NCI-H2107 treated with DMSO at 0.1 percent for 48 hours (cell line): ENCODE measurements around the gene PHC2.
"Not testable (repeated sequence)": the region's sequence is repeated elsewhere in the genome, so short reads cannot be mapped to it uniquely, and the experiment has no call there.

Experiments used
- DNase-seq: peaks from one replicate; lab custom pipeline; 2025; ENCODE audit not compliant: unreplicated experiment; lab: John Stamatoyannopoulos, UW

PHC2 gene

DNA sequence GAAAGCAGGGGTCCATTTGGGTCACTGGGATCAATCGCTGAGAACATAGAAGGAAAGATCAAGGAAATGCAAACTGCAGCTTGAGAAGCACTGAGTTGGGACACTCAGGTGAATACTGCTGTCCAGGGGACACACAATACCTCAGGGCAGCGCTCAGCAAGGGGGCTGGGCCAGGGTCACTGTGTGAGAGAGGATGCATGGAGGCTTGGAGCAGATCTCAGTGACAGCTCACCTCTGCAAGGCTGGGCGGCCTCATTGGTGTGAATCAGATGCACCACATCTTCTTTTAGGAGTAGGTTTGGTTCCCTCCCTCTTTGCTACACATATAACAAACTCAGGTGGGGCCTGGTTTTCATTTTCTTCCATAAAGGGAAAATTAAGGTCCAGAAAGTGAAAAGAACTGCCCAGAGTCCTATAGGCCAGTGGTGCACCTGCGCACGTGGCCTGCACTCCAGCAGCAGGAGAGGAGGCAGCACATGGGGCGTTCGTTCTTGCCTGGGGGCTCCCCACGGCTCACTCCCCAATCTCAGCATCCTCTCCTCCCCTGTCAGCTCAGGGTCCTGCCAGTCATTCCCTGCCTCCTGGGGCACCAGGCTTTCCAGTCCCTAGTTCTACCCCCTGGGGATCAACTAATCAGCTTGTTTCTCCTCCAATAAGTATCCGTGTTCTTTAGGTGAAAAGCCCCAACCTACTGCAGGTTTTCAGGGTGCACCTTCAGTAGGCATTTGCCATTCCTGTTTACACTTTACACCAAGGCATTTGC is 111.5 kb downstream of the PHC2 start:
- no peak for DNase-seq

DNA sequence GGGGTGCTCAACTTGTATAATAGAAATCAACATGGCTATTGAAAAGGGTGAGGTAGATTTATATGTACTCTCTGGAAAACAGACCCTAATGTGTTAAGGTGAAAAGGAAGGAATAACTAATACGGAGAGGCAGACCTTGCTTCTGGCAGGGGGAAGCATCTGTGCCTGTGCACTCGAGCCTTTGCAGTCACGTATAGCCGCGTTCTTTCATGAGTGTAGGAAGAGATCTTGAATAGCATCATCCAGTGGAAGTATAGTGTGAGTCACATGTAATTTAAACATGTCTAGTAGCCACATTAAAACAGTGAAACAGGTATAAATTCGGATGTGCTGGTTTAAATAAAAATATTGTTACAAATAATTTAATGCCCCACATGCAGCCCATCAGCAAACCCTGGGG is 112.9 kb downstream of the PHC2 start:
- DNase-seq: no peak

DNA sequence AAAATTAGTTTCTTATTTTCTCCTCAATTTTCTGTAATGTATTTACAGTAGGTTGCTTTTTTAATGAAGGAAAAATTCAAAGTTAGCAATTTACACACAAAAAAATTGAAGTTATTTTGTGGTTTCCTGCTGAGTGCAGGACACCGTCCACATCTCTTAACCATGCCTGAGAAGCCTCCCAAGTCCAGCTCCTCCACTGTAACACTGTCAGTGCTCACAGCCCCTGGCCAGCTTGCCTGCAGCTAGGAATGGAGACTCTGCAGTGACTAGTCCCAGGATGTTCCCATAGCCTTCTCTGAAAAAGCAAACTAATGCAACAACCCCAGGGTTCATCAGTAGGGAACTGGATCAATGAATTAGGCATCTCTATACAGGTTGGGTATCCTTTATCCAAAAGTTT is 113.5 kb downstream of the PHC2 start:
- DNase-seq: no peak

DNA sequence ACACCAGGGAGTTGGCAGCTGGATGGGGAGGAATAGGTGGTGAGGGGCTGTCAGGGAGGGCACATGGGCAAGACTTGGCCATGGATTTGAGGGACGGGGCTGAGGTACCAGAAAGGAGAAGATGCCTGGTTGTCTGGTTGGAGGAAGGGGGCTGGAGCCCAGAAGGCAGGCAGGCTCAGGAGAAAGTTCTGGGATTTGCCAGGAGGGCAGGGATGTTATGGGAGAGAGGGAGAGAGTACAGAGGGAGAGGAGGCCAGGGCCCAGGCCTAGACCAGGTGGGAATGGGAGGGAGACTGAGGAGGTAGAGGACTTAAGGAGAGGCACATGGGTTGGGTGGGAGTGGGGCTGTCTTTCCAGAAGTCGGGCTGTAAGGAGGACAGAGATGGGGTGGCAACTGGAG is 114.3 kb downstream of the PHC2 start:
- no peak for DNase-seq

DNA sequence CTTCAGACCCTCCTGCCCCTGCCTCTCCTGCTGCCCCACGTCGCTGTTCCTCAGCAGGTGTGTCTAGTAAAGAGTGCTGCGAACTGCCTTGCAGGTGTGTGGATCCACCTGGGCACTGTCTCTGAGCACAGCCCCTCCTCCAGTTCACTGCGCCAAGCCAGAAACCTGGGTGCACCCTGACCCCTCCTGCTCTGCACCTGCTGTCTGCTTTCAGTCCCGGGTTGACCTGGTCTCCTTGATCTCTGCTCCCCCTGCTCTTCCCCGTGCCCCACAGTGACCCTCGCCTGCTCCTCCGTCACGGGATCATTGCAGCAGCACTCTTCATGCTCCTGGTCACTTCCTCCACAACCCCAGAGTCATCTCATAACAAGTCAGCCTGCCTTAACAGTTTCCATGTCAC is 116.5 kb downstream of the PHC2 start:
- no peak for DNase-seq

DNA sequence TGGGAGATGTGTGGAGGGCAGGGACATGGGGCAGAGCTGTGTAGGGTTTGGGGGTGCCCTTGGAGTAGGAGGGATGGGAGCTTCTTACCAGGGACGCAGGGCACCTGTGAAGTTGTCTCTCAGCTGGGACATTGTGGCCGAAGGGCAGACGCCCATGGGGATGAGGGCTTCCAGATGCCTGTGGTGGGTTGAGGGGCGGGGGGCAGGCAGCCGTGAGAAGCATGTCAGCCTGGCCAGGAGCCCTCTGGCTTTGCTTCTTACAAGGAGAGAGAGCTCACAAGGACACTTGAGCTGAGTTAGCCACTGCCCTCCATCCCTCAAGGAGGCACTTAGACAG is 118.5 kb downstream of the PHC2 start:
- DNase-seq: no peak

DNA sequence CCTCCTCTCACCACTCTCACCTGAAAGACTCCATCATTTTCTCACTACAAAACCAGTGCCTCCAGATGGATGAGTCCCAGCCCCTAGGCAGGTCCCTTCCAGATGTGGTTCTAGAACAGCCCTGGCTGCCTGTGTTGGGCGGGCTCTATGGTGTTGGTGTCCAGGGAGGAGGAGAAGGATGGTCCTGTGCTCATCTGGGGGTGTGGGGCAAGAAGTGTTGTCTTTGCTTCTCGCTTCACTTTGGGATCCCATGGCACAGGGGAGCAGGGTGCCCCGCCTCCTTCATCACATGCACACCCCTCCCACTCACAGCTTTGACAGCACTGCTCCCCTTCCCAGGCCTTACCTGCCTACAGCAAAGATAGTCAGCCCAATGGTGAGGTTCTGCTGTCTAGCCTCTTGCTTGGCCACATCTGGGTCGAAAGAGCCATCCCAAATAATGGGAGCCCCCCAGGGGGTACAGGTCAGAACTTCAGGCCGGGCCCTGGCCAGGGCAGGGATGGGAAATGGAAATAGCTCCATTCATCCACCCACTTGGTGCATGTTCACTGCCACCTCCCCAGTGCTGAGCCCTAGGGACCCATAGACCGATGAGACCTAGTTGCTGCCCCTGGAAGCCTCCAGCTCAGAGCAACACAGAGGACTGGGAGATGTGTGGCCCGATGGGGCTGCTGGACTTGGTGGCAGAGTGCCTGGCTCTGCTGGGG is 119.0 kb downstream of the PHC2 start:
- DNase-seq: no peak

DNA sequence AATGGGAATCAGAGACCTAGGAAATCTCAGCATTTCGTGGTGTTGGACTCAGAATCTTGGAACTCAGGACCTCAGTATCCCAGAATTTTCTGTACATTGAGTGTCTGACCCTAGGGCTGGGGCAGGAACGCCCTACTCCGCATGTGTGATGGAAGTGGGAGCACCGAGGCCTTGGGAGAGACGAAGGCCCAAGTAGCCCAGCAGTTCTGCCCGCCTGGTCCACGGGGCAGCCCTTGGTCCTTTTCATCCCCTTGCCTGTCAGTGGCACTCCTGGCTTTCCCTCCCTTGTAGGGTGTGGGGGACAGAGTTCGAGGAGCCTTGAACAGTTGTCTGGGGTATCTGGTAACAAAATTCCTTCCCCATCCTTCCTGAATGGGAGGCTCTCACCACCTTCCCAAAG is 120.2 kb downstream of the PHC2 start:
- no peak for DNase-seq

DNA sequence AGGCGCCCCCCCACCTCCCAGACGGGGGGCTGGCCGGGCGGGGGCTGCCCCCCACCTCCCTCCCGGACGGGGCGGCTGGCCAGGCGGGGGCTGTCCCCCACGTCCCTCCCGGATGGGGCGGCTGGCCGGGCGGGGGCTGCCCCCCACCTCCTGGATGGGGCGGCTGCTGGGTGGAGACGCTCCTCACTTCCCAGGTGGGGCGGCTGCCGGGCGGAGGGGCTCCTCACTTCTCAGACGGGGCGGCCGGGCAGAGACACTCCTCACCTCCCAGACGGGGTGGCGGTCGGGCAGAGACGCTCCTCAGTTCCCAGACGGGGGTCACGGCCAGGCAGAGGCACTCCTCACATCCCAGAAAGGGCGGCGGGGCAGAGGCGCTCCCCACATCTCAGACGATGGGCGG is 121.5 kb downstream of the PHC2 start:
- DNase-seq: not testable (repeated sequence)

DNA sequence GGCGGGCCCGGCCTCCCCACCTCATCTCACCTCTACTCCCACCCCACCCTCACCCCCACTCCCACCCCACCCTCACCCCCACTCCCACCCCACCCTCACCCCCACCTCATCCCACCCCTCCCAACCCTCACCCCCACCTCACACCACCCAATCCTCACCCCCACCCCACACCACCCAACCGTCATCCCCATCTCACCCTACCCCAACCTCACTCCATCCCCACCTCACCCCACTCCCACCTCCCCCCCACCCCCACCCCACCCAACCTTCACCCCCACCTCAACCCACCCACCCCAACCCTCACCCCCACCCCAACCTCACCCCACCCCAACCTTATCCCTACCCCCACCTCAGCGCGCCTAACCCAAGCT is 123.4 kb downstream of the PHC2 start:
- no peak for DNase-seq

DNA sequence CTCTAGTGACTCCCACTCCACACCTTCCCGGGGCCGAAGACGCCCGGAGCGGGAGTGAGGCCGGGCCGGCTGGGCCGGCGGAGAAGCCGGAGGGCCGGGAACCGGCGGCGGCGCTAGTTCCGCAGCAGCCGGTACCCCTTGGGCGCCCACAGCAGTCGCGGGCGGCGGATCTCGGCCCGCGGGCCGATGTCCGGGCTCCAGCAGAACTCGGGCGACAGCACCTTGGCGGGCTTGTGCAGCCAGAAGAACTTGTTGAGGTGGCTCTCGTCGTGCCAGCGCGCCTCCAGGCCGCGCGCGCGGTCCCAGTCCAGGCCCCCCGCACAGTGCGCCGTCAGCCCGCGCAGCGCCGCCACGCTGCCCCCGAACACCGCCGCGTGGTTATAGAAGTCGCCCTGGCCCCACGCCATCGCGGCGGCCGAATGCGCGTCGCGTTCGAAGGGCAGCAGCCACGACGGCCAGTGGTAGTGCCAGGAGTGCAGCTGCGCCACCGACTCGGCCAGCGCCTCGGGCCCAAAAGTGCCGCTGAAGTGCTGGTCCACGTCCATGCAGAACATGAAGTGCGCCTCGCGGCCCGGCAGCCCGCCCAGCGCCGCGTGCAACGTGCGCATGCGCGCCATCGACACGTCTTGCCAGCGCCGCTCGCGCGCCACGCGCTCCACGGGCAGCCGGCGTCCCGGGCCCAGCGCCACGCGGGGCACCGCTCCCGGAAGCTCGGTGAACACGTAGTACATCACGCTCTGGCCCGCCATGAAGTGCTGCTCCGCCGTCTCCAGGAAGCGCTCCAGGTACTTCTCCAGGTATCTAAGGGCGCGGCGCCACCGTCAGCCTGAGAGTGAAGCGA is 124.0 kb downstream of the PHC2 start:
- DNase-seq: no peak

DNA sequence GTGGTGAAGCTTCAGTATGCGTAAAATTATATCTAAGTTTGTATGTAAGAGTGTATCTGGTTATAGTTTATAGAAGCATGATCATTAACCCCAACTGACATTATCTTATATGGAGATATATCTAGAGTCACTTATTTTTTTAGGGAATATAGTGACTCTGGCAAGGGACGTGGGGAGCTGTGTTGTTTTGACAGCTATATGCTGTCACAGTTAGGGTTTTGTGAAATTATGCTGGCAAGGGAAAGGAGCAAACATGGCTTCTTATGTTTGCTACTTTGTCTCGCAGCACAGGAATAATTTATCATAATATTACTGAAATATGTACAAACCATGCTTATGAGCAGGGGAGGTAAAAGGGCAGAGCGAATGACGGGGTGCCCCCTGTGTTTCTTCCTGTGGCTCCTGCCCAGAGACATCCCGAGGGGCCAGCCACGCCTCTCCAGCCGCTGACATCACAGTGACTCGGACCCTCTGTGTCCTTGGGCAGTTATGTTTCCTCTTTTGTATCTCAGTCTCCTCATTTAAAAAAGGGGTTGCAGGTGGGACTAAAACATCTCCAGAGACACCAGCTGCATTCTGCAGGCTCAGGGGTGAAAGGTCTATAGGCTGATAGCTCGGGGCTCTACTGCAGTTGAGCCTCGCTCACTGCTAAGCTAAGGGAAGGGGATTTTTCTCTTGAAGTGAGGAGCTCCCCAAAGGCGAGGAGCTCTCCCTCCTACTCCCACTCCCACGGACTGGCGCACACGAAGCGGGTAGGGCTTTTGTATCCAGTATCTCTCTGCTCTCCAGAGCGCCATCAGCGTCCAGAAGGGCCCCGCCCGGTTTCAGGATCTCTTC is 124.9 kb downstream of the PHC2 start:
- DNase-seq: no peak

DNA sequence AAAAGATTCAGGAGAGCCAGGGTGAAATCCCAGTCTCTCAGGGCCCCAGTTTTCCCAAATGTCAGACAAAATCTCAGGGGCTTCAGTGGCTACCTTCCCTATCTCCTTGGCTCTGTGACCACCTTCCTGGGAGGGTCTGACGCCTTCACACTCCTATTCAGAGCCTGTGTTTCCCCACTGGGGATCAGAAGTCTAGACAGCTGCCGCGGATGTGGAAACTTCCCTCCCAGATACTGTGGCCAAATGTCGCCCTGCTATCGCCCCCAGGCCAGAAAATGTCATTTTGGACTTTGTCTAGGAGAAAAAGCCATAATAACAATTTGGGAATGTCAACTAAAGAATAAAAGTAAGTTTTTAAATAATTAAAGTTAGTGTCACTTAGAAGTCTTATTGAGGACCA is 125.9 kb downstream of the PHC2 start:
- no peak for DNase-seq

DNA sequence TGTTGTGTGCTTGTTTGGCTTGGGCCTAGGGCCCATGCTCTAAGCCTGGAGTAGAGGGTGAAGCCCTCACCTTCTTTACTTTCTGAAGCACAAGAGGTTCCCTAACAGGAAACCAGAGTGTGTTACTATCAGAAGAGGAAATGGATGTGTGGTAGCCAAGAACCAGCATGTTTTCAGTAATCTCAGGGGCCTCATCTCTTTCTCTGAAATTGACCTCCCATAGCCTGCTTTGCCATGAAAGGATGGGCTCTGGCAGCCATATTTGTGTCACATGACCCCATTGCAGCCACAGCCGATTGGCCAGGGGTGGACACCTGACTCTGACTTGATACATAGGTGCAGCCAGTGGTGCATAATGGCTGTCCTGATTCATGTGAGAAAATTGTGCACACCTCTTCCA is 128.6 kb downstream of the PHC2 start:
- no peak for DNase-seq

DNA sequence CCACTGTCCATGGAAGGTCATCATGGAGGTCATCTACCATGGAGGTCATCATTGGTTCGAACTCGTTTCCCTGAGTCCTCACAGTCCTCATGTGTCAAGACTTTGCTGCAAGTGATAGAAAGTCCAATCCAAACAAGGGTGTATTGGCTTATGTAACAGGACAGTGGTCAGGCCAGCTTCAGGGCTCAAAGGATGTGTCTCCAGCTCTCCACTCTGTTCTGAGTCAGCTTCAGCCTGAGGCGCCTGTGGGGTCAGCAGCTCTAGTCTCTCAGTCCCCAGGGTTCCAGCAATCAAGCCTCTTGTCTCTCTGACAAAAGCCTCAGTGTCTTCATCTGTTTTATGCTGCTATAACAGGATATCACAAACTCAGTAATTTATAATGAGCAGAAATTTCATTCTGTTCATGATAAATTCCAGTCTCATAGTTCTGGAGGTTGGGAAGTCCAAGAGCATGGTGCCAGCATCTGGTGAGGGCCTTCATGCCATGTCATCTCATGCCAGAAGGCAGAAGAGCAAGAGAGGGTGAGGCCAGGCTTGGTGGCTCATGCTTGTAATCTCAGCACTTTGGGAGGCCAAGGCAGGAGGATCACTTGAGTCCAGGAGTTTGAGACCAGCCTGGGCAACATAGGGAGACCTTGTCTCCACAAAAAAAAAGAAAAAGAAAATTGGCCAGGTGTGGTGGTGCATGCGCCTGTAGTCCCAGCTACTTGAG is 129.5 kb downstream of the PHC2 start:
- DNase-seq: no peak

DNA sequence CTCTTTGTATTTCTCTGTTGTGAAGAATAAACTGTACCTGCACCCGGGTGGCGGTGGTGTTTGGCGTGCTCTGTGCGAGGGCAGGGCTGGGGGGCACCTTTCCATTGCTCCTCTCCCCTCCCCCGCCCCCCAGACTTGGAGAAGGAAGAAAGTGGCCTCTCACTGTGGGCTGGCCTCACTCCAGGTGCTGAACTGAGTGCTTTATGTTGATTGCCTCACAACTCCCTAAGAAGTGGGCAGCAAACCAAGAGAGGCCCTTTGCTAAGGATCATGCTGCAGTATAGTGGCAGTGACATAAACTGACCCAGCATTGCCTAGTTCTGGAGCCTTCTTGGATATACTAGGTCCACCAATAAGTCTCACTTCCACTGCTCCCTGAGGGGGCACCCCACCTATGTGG is 130.2 kb downstream of the PHC2 start:
- no peak for DNase-seq

DNA sequence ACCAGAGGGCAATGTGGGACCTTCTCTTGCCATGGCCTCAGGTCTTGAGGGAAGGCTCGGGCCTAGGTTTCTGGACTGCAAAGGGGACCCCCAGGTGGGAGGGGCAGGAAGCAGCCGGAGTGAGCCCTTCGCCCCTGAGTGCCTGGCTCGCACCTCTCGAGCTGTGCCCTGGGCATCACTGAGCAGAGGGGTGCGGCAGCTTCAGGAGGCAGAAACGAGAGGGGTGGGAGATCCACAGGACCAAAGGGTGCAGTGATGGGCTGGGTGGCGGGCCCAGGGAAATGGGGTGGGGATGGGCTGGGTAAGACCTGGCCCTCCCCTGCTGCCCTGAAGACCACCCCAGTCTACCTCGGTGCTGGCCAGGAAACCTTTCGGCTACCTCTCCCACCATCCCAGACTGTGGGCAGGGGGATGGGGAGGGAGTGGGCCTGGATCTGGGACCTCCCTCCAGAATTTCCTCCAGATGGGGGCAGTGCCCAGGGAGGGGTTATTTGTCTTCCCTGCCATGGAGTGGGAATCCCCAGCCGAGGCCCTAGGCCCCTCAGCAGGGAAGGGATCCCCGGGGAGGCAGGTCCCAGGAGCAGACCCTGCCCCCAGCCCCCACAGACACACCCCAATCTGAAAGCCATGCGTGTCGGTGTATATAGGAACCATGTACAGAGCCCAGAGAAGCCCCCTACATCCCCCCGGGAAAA is 131.3 kb downstream of the PHC2 start:
- DNase-seq: no peak

DNA sequence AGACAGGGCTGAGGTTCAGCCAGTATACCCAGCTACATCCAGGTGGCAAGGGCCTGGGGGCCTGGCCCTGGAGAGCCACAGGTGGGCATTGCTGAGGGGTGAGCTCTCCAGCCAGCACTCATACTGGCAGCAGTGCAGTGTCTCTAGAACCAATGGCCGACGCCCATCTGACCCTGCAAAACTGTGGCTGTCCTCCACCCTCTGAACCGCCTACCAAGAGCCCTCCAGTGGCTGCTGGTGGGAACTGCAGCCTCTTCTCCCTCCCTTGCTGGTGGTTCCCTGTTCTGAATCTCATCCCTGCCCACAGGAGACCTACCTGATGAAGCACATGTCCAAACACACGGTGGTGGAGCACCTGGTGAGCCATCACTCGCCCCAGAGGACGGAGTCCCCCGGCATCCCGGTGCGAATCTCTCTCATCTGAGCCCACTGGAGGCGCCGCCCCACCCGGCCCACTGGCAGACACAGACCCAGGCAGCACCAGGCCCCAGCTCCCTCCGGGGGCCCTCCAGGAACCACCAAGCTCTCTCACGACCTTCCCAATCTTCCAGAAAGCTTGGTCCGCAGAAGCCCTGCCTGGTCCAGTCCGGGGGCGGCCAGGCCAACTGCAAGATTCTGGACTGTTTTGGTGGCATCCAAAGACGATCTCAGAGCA is 132.1 kb downstream of the PHC2 start:
- no peak for DNase-seq

DNA sequence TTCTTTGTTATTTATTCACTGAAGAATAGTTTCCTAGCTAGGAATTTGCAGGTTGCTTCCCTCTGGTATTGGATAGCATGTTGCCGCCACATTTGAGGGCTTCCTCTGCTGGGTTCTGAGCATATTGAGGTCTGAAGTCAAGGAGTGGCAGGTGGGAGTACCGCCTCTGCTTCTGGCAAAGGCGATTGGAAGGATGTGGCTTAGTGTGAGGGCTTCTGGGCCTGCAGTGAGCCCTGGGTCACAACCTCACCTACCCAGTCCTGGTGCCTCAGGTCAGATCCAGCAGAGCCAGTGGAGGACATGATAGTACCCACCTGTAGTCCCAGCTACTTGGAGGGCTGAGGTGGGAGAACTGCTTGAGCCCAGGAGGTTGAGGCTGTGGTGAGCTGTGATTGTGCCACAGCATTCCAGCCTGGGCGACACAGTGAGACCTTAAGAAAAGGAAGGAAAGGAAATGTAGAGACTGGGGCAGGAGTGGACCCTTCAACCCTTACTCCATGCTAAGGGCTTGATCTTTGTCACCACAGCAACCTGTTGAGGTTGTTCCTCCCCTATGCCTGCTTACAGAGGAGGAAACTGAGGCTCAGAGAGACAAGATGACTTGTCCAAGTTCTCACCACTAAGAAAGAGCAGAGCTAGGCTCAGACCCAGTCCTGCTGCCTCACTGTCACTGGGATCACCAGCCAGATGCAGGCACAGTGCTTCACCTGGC is 132.8 kb downstream of the PHC2 start:
- DNase-seq: no peak
